Measurements from ENCODE around the gene DOCK2.
"Not testable (repeated sequence)": the region's sequence is repeated elsewhere in the genome, so short reads cannot be mapped to it uniquely, and the experiment has no call there.

The DOCK2 gene

DNA sequence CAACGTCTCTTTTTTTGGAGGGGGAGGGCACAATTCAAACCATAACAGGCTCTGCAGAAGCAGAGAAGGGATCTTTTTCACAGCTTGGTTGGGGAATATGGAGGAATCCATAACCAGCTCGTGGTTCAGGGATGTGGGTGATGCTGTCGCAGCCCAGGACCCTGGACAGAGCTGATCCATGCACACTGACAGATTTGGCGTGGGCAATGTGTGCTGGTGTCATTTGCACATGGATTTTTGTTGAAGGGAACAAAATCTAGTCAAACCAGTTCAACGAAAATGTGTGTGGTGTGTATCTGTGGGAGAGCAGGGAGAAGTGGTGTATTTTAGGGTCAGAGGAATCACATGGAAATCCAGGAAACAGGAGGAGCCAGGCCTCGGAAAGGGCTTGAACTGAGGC is 4.2 kb downstream of the DOCK2 start:
- DNase-seq, result no peak

DNA sequence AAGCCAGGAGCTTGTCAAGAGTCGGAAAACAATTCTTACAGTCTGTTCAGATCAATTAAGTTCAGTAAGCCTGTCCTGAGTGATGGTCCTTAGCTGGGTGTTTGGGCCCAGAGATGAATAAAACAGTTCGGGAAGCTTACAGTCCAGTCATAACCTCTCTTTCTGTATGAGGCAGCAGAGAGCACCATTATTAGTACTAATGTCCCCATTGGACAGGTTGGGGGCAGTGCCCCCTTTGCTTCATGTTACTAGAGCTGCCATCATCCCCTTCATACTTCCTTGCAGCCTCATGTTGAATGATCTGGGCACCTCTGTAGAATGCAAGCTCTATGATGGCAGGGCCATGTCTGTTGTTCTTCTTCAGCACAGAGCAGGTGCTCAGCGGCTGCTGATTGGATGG is 9.8 kb downstream of the DOCK2 start:
- DNase-seq, result no peak

DNA sequence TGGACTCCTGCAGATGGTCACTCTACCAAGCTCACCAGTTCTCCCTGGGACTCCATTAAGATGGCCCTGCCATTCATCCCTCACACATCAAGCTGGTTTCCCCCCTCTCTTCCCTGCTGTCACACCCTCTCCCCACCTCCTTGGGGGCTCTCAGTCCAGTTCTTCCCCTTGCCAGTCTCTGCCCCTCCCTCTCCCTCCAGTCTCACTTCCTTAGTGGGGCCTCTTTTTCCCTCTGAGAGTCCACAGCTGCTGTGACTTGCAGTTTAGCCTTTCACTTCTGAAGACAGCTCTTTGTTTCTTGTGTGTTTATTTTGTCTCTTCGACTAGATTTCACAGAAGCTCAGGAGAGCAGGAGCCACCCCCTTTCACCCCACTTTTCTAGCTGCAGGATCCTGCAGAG is 10.5 kb downstream of the DOCK2 start:
- DNase-seq, result no peak

DNA sequence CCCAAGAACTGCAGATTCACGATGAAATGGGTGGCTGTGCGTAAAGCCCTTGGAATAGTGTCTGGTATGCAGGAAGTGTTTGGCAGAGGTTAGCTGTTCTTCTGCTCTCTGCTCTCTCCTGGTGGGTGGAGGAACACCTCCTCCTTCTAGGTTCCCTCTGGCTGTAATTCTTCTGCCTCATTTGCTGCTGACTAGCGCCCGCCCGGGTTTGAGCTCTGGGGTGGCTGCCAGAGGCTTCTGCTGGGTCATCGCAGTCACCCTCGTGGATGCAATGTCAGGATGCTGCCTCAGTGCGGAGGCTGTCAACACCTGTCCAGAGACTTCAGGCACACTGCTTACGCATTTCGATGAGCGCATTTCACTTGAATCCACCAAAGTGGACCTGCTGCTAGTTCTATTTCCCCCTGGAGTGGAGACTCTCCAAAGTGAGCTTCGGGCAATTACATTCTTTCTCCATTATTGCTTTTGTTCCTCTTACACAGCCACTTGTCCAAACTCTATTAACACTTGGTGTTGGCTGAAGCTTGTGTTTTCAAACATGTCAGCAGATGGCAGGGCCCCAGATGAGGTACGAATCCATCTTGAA is 11.7 kb downstream of the DOCK2 start:
- no peak for DNase-seq

DNA sequence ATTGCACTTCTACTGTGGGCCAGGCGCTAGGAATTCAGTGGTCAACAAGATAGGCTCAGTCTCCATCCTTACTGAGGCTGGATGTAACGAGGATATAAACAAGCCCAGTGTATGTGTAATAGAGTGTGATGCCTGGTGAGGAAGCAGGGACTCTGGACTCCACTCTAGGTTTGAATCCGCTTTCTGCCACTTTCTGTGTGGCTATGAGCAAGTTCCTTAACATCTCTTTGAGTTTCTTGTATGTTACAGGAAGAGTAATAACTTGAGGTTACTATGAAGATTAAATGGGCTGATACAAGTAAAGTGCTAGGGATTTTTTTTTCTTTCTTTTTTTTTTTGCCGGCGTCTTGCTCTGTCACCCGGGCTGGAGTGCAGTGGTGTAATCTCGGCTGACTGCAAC is 12.4 kb downstream of the DOCK2 start:
- no peak for DNase-seq

DNA sequence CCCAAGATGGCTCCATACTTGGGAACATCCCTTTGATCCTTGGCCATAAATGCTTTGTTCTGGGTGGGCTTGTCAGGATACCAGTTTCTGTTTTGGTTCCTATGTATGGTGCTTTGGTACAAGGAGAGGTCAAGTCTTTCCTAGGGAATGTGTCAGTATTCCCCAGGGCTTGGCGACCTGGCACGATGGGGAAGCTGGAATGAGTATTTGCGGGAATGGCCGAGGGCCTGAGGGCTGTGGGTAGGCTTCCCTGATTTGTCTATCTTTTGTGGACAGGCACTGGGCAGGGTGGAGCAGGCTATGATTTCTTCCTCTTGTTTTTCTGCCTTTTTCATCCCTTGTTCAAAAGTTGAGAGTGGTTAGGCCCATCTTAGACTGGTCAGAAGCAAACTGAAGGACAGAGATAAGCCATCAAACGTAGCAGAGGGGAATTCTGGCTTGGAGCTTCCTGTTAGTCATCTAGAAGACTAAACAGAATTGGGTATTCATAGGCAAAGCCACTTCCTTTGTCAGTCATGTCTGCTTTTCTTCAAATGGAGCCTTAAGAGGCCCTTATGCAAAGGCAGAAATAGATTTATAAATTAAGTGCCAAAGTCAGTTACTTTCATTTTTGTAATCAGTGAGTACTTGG is 13.7 kb downstream of the DOCK2 start:
- DNase-seq, result no peak

DNA sequence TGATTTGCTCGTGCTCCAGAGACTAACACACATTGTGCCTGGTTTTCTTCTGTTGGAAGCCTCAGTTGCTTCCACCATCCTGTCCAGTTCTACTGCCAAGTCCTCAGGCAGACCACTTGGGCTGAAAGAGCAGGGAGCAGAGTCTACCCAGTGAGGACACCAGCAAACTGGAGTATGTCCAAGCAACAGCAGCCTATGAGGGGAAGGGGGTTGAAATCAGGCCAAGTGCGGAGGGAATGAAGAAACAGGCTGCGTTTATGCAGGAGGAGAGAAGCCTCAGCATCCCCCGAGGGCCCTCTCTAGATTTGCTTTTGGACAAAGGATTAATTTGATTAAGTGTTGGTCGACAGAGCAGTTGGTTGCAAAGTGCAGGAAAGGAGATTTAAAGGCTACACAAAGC is 14.5 kb downstream of the DOCK2 start:
- DNase-seq, result no peak

DNA sequence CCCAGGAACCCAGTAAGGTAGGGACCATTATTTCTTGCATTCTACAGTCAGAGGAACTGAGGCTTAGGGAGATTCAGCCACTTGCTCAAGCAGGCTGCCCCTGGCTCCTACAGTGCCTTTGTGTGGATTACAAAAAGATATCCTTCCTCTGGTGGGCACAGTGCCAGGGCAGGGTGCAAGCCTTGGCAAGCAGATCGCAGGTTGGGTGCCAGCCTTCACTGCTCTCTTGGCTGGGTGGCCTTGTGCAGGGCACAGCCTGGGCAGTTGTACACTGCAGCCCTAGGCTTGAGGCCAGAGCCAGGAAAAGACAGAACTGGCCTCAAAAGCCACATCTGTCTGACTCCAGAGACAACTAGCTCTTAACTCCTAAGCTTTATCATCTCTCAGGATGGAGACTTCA is 15.0 kb downstream of the DOCK2 start:
- DNase-seq, result no peak

DNA sequence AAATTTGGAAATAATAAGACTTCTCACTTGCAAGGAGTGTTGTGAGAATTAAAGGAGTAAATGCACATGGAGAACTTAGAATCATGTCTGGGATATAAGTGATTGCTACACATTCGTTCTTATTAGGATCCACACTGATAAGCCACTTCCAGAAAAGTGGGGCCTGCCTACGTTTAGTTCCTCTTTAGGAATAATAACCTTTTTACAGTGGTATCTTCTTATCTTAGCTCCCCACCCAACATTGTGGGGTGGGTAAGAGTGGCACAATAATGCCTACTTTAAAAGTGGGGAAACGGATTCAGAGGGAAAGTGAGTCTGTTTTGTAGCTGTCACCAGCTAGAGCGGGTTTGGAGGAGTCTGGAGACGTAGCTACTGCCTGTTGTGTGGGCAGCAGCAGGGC is 16.0 kb downstream of the DOCK2 start:
- DNase-seq, result no peak

DNA sequence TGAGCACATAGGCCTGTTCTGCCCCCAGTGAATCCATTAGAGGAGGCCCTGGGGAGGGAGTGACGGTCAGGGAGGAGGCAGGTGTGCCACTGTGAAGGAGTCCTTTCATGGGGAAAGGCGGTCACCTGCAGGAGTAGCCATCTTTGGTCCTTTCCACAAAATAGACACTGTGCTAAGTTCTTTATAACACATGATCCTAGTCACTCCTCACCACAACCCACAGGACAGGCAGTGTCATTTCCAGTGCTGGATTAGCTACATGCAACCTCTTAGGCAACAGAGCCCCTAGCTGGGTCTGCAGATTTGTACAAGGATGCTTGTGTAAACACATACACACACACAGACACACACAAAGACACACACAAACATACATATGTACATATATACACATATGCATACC is 18.3 kb downstream of the DOCK2 start:
- DNase-seq, result no peak

DNA sequence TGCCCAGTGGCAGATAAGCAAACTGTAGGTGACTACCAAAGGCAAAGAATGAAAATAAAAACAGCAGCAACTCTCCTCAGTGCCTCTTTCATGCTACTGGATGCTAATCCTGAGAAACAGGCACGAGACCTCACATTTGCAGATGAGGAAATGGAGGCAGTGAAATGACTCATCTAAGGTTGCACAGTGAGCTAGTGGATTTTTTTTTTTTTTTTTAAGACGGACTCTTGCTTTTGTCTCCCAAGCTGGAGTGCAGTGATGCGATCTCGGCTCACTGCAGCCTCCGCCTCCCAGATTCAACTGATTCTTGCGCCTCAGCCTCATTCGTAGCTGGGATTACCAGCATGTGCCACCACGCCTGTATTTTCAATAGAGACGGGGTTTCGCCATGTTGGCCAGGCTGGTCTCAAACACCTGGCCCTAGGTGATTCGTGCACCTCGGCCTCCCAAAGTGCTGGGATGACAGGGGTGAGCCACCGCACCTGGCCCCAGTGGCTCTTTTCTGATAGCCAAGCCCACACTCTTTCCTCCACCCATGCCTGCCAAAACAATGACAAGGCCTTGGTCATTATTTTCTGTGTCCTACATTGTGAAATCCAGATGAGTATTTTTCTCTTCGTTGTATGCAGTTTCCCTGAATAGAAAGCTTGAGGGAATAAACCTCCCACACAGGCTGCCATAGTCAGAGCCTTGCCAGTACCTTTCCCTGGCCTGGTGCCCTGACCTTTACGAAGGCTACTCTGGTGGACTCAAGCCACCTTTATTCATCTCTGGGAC is 19.2 kb downstream of the DOCK2 start:
- no peak for DNase-seq

DNA sequence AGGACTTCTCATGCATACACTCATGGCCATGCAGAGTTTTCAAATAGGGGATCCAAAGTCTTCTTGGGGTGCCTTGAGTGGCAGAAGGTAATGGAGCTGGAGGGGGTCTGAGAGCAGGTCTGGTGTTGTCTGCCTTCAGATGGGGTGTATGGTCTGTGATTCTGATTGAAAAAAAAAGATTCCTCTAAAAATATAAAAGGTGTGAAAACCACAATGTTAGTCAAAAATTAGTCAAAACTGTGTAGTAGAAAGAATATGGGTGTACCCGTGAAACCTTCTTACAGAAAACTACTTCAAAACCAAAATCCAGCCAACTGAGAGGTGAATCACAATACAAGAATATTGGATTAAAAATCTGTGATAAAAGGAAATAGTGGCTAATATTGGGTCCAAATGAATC is 20.1 kb downstream of the DOCK2 start:
- DNase-seq, result no peak

DNA sequence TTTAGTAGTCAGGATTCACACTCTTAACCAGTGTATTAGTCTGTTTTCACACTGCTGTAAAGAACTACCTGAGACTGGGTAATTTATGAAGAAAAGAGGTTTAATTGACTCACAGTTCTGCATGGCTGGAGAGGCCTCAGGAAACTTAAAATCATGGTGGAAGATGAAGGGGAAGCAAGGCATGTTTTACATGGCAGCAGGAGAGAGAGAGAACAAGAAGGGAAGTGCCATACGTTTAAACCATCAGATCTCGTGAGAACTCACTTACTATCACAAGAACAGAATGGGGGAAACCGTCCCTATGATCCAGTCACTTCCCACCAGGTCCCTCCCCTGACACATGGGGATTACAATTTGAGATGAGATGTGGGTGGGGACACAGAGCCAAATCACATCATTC is 25.4 kb downstream of the DOCK2 start:
- not testable (repeated sequence) for DNase-seq

DNA sequence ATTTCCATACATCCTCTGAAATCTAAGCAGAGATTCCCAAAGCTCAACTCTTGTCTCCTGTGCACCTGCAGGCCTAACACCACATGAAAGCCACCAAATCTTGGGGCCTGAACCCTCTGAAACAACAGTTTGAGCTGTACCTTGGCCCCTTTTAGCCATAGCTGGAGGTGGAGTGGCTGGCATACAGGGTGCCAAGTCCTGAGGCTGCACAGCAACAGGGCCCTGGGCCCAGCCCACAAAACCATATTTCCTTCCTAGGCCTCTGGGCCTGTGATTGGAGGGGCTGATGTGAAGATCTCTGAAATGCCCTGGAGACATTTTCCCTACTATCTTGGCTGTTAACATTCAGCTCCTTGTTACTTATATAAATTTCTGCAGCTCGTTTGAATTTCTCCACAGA is 26.5 kb downstream of the DOCK2 start:
- DNase-seq, result no peak

DNA sequence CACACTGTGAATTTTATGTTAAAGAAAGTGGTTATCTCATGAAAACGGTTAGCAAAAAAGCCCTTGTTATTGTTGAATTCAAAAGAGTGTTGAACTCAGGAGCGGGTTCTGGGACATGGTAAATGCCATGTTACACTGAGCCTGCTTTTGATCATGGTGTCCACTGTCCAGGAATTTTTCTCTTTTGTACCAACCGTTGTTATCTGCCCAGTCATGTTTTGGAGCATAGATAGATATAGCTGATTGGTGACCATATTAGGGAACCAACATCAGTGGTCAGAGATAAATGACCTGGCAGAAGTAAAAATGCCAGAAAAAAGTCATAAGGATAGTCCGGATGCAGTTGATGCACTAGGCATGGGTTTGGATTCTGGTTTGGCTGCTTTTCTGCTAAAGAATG is 29.3 kb downstream of the DOCK2 start:
- DNase-seq, result no peak

DNA sequence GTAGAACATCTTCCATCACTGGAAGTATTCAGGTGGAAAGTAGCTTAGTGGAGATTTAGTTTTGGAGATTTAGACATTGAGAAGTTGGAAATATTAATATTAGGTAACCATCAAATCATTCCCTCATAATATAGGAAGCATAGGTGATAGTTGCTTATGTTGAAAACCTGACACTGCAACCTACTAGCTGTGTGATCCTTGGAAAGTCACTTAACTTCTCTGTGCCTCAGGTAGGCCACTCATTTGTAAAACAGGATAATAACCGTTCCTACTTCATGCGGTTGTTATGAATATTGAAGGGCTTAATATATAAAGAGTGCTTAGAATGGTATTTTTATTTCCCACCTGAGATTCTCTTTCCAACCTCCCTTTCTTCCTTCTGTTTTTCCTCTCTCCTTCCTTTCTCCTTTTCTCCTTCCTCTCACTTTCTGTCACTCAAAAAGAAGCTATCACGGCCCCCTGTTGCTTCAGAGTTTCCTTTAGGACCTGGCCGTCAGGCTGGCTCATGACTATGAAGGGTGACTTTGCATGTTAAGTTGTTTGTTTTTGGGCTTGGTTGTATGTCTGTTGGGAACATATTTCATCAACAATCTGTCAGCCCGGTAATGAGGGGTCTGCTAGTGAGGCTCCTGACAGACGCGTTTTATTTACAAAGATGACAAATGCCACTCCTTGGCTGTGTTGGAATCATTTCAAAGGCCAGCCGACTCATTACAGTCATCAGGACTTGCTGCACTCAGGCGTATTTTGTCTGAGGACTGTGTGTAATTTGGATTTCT is 31.0 kb downstream of the DOCK2 start:
- DNase-seq, result no peak

DNA sequence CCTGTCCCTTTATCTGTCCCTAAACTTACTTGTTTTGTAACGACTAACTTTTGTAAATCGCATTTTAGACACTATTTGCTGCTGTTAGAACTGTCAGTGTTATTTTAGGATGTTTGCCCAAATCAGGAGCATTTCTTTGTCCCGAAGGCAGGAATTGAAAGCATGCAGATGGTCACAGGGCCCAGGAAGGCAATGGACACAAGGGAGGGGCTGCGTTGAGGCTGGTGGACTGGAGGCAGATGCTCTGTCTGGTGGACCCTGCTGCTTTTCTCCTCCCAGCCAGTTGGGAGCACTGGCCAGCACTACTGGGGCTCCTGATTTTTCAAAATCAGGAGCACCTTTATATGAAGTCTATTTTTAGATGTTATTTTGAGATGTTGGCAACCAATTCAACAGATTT is 31.7 kb downstream of the DOCK2 start:
- no peak for DNase-seq

DNA sequence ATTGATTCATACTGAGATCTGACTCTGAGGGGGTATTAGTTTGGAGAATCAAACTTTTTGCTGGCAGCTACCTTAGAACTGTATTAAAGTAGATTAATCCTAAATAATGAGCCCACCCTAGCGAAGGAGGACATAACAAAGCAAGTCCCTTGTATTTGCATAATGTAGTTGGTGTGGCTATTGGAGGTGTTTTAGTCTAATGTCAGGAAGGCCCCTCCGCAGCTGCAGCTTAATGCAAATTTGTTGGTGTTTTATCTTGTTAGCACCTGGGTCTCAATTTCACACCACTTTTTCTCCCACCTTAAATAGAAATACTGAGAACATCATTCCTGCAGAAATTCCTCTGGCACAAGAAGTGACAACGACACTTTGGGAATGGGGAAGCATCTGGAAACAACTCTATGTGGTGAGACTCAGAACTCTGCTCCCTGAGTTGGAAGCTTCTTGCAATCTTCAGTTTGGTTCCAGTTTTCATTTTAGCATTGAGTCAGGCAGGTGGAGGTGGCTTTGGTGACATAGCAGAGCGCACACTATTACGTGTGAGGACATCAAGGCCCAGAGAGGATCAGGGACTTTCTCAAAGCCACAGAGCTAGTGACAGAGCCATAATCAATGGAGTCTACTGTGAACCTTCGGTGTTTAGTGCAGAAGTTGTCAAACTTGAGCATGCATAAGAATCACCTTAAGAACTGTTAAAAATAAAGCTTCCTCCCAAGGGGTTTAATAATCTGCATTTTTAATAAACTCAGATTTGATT is 33.9 kb downstream of the DOCK2 start:
- DNase-seq, result no peak

DNA sequence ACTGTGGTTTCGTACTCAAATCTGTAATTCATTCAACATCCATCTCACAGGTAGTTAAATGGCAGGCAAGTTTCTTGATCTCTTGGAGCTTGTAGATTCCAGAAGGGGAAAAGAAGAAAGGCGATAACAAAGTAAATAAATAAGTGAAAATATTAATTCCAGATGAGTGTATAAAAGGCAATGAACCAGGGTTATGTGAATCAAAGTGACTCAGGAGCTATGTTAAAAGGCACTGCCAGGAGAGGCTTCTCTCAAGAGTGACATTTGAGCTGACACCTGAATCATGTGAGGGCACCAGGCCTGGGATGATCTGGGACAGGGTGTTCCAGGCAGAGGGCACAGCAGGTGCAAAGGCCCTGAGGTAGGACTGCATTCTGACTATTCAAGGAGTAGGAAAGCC is 45.0 kb downstream of the DOCK2 start:
- DNase-seq, result no peak

DNA sequence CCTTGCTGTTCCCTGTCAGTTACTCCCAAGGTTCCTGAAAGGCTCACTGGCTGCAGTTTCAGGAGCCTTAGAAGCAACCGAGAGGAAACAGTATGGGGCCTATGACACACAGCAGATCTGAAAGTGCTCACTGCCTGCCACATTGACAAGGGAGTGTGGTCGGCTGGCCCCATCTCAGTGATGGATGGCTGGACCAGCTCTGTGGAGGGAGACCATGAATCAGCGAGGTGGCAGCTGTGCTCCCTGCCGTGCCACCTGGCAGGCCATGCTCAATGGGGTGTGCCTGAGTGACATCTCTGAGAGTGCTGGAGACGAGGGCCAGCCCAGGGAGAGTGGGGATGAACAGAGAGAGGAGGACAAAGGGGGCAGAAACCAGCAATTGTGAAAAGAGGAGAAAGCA is 49.1 kb downstream of the DOCK2 start:
- no peak for DNase-seq

DNA sequence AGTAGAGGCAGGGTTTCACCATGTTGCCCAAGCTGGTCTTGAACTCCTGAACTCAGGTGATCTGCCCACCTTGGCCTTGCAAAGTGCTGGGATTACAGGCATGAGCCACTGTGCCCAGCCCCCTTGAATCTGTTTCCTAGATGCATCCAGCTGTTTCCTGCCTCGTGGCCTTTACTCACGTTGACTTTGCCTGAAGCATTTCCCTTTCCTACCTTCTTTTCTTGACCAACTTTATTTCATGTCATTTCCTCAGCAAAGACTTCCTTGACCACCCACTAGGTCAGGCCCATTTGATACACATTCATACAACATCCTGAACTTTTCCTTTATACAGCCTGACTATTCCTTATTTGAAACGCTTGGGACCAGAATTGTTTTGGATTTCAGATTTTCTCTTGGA is 51.0 kb downstream of the DOCK2 start:
- no peak for DNase-seq

DNA sequence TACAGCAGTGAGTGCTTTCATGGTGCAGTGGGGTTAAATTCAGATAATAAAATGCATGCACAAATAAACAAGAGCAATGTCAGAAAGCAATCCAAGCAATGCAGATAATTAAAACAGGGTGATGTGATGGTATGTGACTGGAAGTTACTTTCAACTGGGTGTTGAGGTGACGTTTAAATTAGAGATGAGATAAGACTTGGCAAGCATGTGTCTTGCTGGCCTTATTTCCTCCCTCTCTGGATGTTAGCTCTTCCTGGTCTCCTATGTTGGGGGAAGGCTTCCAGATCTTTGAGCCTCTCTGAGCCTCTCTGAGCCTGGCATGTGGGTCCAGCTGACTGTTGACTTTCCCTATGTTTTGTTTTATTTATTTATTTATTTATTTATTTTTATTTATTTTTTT is 54.4 kb downstream of the DOCK2 start:
- no peak for DNase-seq

DNA sequence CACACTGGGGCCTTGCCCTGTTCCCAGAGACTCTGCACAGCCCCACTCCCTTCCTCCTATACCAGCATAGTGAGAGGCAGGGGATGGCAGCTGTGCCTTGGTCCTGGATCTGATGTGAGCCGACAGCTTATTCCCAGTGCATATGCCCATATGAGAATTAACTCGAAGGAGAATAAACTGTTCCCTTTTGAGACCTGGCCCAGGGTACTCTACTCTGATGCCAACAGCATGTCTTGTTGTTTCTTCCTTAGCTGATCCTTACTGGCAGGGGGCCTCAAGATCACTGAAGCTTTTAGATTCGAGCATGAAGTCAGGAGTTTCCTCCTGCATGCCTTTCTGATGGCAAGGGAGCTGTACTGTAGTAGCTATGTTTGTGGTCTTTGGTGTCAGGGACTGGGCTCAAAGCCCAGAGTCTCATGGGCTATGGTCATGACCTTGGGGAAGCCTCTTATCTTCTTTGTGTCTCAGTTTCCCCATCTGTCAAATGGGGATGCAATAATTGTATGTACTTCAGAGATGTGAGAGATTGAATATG is 57.1 kb downstream of the DOCK2 start:
- DNase-seq, result no peak
